HG02798 (cell line): ENCODE measurements around the gene NTNG2.

ENCODE experiments used
- ATAC-seq: cut with Tn5 transposase; IDR thresholded peaks from one replicate; pipeline ENCODE4 v1.9.1; 2021; ENCODE audit warnings: mild to moderate bottlenecking; ENCODE audit not compliant: unreplicated experiment, poor library complexity

NTNG2 gene

DNA sequence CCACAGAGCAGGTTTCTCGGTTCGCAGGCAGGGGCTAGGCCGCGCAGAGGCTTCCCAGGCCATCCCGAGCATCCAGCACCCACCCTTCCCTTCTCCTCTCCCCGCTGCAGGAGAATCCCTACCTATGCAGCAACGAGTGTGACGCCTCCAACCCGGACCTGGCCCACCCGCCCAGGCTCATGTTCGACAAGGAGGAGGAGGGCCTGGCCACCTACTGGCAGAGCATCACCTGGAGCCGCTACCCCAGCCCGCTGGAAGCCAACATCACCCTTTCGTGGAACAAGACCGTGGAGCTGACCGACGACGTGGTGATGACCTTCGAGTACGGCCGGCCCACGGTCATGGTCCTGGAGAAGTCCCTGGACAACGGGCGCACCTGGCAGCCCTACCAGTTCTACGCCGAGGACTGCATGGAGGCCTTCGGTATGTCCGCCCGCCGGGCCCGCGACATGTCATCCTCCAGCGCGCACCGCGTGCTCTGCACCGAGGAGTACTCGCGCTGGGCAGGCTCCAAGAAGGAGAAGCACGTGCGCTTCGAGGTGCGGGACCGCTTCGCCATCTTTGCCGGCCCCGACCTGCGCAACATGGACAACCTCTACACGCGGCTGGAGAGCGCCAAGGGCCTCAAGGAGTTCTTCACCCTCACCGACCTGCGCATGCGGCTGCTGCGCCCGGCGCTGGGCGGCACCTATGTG is 36.1 kb downstream of the NTNG2 start:
- no peak for ATAC-seq

DNA sequence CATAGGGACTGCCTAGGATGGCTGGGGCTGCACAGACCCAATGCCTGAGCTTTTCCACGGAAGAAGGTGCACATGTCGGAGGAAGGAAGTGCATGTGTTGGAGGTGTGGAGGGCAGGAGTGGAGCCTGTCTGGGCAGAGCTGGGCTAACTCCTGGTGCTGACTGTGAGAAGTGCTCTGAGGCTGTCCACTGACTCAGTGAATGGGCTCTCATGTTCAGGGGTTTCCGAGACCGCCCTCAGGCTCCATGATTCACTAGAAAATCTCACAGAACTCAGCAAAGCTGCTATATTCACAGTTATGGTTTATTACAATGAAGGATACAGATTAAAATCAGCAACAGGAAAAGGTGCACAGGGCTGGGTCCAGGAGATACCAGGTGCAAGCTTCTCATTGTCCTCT is 37.2 kb downstream of the NTNG2 start:
- ATAC-seq, result no peak

DNA sequence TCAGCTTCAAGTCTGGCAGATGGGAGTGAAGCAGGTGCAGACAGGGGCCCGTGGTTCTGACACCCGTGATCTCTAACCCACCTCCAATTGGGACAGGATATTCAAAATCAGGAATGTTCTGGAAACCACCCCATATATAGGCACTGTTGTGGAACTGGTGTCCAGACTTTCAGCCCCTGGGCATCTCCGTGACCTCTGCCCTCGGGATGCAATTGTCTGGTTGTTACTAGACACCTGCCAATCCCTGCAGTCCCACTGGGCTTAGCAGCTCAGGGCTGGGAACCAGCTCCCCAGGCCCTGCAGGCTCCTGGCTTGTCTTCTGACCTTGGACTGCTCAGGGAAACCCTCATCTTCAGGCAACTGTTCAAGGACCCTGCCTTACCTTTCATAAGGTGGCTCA is 38.8 kb downstream of the NTNG2 start:
- no peak for ATAC-seq

DNA sequence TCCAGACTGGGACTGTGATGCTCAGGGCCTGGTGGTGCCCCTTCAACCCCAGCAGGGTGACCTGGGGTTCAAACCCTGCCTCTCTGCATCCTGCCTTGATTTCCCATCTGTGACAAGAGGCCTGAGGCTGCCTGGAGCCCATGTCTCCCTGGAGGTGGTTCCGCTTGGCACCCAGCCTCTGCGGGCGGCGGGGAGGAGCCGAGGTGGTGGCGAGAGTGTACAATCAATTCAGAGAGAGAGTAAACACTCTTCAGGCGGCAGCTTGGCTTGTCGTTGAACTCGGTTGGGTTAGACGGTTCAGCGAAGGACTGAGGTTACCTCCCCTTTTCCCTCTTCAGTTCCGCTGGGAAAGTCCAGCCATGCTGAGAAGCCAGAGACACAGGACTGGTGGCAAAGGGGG is 39.3 kb downstream of the NTNG2 start:
- no peak for ATAC-seq

DNA sequence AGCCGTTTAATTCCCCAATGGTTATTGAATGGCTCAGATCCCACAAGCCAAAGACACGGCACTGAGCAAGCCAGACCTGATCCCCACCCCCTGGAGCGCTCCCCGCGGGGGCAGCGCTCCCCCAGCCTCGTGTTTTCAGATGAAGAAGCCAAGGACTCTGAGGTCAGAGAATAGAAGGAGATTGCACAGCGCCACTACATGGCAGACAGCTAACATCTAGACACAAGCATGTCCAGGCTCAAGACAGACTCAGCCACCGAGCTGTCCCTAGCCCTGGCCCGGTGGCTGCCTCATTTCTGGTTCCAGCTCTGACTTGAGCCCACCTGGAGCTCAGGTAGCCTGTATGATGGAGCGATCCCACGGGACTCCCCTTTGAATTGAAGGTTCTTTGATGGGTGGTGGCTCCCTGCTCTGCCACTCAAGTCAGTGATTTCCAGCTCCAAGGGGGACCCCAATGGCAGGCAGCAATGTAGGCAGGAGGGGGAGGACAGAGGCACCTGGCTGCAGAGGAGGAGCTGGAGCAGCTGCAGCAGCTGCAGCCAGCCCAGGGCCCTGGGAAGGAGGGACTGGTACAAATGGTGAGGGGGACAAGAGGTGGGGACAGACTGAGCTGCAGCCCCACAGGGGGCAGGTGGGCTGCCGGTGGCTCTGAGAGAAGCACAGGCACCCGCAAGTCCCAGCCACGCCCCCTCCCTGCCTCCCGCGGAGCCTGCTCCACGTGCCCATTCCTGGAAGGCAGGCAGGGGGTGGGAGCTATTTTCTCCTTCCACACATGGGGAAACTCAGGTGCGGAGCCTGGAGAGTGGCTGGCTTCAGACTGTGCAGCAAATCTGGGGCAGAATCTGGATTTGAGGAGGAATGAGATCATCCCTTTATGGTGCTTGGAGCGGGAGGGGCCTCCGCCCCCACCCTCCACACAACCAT is 40.2 kb downstream of the NTNG2 start:
- no peak for ATAC-seq

DNA sequence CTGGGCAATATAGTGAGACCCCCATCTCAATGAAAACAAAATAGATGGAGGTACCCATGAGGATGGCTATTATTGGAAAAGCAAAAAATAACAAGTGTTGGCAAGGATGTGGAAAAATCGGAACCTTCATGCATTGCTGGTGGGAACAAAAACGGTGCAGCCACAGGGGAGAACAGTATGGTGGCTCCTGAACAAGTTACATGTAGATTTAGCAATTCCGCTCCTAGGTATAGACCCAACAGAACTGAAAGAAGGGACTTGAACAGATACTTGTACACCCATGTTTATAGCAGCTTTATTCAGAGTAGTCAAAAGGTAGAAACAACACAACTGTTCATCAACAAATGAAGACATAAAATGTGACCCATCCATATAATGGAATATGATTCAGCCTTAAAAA is 43.0 kb downstream of the NTNG2 start:
- no peak for ATAC-seq

DNA sequence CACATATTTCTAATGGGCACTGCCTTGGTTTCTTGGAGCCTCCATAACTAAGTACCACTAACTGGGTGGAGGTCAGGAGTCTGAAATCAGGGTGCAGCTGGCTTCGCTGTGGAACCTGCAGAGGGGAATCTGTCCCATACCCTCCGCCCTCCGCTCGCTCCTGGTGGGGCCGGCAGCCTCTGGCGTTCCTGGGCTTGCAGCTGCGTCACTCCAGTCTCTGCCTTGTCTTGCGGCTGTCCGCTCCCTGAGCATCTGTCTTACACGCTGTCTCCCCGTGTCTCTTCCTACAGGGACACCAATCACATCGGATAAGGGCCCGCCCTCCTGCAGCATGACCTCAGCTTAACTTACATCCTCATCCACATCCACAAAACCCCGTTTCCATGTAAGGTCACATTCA is 45.4 kb downstream of the NTNG2 start:
- ATAC-seq, result no peak

DNA sequence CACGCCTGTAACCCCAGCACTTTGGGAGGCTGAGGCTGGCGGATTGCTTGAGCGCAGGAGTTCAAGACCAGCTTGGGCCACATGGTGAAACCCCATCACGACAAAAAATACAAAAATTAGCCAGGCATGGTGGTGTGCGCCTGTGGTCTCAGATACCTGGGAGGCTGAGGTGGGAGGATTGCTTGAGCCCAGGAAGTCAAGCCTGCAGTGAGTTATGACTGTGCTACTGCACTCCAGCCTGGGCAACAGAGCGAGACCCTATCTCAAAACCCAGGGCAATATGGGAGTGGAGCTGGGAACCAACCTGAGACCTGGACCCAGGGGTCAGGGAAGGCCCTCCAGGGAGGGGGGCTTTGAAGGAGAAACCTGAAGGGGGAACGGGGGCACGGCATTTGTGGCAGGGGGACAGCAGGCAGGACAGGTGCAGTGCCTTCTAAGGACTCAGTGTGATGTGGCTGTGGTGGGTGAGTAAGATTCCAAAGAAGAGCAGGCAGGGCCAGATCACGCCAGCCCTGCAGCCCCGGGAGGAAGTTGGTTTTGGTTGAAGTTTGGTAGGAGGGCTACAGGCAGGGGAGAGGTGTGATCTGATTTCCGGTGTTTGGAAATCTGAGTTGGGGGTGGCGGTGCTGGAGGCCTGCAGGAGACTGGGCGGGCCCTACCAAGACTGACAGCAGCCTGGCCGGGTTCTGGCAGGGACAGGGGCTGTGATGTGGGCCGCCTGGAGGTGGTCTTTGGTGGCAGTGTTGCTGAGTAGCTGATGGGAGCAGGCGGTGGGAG is 46.2 kb downstream of the NTNG2 start:
- no peak for ATAC-seq

DNA sequence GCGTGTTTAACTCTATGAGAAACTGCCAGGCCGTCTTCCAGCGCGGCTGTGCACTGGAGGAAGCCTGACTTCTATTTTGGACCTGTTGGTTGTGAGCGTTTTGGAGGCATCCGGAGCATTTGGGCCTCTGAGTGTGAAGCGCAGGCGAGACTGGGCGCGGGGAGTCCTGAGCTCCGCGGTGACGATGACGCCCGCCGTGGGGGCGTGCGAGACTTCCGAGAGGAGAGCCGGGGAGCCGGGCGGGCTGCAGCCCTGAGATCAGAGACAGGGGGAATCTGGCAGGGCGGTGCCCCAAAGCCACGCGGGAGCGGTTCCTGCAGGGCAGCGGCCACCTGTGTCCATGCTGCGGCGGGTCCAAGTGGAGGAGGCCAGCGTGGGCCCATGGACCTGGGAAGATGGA is 47.4 kb downstream of the NTNG2 start:
- ATAC-seq, result no peak

DNA sequence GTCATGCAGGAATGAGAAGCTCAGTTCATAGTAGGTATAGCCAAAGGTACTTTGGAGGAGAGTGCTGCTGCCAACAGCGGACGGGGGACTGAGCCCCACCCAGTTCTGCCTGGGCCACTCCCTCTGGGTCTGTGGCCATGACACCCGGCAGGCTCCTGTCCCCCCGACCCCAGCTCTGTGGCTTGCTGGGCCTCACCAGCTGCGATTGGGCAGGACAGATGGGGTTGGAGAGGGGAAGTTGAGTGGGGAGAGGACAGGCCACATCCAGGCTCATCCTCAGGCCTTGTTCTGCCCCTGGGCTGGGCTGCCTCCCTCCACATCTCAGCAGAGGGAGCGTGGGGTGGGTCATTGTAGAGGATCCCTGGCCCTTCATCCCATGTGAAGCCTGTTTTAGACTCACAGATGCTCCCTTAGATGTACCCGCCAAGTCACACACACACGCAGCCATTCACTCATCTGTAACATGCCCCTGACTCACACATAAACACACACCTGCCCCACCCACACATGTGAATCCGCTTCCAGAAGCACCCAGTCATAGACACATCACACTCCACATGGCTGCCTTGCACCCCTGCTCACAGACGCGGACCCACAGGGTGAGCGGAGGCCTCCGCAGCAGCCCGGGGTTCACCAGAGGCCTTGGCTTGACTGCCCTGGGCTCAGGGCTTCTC is 48.8 kb downstream of the NTNG2 start:
- no peak for ATAC-seq

DNA sequence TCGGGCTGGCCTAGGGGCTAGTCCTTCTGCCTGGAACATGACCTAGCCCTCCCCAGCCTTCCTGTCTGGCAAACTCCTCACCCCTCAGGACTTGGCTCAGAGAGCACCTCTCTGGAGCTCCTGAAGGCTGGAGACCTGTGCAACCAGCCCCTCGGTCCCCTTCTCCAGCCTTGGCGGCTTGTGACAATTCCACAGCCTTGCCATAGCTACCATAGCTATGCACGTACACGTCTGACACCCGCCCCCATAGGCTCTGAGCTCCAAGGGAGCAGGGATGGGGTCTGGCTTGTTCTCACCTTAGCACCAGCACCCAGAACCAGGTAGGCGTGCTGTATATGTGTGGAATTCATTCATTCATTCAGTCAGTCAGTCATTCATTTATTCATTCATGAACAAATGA is 49.7 kb downstream of the NTNG2 start:
- no peak for ATAC-seq

DNA sequence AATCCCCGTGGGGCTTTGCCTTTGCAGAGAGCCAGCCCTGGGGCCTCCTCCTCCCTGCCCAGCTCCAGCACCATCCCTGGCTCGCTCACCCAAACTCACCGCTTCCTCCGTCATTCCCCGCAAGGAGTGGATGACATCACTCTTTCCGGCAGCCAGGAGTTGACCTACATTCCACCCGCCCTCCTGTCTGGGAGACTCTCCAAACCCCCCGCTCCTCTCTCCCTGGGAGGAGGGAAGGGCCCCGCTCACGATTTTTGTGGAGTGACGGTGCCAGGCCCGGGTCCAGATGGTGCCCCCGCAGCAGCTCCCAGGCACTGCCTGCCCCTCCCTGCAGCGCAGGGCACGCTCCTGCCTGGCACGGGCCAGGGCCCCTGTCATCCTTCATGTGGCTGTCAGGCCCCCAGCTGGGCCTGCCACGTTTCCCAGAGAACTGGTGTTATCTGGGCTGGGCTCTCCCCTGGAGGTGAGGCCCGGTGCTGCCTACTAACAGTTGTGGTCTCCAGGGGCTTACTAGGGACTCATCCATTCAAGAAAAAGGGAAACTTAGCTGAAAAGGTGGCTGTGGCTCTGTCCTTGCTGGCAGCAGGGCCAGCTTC is 52.3 kb downstream of the NTNG2 start:
- ATAC-seq, result no peak

DNA sequence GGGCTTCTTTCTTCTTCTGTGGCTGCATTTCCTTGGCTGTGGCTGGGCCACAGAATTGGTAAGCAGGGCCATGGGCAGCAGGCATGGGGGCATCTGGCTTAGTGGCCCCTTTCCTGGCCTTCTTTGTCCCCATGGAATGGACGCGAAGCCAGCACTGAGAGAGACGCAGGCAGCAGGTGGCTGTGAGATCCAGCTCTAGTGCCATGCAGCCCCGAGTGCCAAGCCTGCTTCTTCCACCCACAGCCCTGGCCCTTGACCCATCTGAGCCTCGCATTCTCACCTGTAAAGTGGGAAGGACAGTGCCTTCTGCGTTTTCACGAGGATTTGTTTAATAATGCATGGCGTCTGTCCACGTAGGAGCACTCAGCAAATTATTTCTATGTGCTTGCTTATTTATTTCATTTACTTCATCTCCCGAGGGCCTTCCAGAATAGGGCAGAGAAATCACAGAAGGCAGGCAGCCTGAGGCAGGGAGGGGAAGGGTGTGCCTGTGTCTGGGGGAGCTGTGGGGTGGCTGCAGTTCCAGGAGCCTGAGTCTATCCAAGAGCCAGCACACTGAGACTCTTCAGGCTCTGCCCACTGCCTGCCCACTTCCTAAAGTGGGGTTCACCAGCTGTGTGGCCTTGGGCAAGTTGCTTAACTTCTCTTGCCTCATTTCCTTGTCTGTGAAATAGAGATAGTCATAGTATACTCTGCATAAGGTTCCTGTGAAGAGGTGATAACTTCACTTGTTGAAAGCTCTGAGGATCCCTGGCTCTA is 55.2 kb downstream of the NTNG2 start:
- ATAC-seq, result no peak

DNA sequence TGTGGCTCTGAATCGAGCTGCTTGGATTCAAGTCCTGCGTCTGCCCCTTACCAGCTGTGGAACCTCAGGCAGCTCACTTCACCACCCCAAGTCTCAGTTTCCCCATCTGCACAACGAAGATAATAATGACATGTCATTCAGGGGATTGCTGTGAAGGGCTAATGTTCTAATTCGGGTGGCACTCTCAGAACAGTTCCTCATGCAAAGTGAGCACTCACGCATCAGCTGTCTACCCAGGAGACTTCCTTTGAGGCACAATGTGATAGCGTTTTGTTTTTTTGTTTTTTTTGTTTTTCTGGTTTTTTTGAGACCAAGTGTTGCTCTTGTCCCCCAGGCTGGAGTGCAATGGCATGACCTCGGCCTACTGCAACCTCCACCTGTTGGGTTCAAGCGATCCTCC is 56.4 kb downstream of the NTNG2 start:
- no peak for ATAC-seq

DNA sequence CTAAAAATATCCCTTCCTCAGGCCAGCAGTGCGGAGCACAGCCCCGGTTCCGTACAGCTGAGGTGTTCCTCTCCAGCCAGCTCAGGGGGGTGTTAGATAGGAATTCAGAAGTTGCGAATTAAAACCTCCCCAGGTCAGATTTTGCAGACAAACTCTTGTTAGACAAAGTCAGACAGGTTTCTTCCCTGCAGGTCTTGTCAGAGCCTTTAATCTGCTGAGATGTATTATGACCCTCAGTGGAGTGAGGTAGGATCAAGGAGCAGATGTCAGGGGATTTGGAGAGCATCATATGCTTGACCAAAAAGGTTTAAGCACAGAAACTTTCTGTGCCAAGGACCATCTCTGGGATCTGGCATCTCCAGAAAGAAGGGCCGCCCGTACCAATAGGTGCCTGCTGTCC is 60.1 kb downstream of the NTNG2 start:
- no peak for ATAC-seq

DNA sequence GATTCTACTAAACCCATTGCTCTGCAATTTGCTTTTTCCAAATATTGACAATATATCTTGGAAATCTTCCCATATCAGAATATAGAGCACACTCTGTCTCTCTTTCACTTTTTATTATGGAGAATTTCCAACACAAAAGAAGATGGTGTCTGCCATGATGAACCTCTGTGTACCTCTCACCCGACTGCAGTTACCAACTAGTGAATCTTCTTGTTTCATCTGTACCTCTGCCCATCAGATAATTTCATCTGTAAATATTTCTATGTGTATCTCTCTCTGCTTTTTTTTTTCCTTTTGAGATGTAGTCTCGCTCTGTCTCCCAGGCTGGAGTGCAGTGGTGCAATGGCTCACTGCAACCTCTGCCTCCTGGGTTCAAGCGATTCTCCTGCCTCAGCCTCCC is 62.8 kb downstream of the NTNG2 start:
- no peak for ATAC-seq

DNA sequence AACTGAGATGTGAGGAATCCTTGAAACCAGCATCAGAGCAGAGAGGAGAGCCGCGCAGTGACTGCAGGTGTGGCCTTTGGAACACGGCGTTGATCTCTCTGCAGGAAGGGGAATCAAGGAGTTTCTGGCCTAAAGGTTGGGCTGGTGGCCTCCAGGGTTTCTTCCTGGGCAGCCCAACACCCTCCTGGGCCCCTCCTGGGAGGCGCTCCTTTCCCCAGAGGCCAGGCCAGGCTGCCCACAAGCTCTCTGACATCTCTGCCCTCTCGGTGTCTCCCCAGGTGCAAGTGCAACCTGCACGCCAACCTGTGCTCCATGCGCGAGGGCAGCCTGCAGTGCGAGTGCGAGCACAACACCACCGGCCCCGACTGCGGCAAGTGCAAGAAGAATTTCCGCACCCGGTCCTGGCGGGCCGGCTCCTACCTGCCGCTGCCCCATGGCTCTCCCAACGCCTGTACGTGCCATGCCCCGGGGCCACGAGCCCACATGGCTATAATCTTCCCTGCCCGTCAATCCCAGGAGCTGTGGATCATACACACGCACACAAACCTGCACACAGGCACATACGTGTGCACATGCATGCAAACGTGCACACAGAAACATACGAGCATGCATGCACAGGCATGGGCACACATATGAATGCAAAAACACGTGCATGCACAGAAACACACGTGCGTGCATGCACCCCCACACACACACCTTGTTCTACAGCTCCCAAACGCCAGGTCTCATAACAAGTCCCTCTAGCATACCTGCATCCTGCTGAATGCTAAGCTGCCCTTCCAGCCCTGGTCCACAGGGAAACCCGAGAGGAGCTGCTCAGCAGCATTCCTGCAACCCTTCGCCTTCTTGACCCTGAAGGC is 64.9 kb downstream of the NTNG2 start:
- no peak for ATAC-seq

DNA sequence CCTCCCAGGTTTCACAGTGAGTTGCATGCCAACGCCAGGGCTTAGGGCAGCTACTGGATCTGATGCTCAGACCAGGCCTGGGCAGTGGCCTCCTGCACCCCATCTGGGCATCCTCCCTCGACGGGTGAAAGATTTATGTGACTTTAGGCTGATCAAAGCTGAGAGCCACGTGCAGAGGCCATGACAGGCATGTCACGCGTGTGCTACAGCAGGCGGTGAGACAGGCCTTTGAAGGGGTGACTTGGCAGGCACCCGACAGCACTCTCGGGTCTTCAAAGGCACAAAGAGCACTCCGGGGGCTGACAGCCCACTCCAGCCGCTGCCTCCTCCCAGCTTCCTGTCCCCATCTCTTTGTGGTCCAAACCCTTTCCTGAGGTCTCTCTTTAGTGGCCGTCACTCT is 66.2 kb downstream of the NTNG2 start:
- ATAC-seq, result no peak

DNA sequence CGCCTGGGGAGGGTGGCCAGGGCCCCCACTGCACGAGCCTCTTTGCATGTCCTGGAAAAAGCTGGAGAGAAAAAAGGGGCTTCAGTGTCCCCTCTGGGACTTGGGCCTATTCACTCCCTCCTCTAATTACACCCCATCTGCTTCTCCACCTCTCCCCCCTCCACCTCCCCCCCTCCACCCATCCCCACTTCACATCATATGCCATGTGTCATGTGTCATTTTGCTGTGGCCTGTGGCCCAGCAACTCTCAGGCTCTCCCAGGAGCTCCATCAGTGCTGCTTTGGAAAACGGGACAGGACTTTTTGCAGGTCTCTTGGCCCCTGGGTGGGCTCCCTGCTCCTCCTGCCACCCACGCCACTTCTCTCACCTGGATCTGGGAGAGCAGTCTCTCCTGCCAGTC is 68.7 kb downstream of the NTNG2 start:
- no peak for ATAC-seq
